Stimulated activated CD4-positive, alpha-beta T cell treated with anti-CD3 and anti-CD28 coated beads, Interleukin-15, amount 100 ng/mL, for 48 hours (primary cell): ENCODE data around the gene CFAP45.

Source experiments
- DNase-seq, 2 donors: peaks; one replicate each; pipeline ENCODE4 v3.0.0-alpha.2; 2020; ENCODE audit warnings: low read depth in 2 of 2

The CFAP45 gene

GRCh38 chr1:159900086-159900680, at the start of gene CFAP45:
TSS of gene CFAP45 (minus strand) at chr1:159900165. CDS start at chr1:159900098, 67 bp downstream.
- no peak for DNase-seq

GRCh38 chr1:159949123-159949522, 49.2 kb upstream of the CFAP45 start:
- no peak for DNase-seq

- DNase-seq = no peak
Measured at GRCh38 chr1:159947942-159948341, 48.0 kb upstream of the CFAP45 start.

GRCh38 chr1:159946242-159947187, 46.5 kb upstream of the CFAP45 start:
- no peak for DNase-seq

- peak; percentile 32 to 56 for DNase-seq
Measured at GRCh38 chr1:159945483-159946241, 45.7 kb upstream of the CFAP45 start, which contains the start of gene IGSF9. TSS of gene IGSF9 (minus strand) at chr1:159945613. CDS start at chr1:159943454, 2,159 bp downstream.

- no peak for DNase-seq
Measured at GRCh38 chr1:159944623-159945455, 44.9 kb upstream of the CFAP45 start.

GRCh38 chr1:159943908-159944622, 44.1 kb upstream of the CFAP45 start:
- no peak for DNase-seq

- DNase-seq = no peak
Measured at GRCh38 chr1:159943278-159943640, 43.3 kb upstream of the CFAP45 start.

GRCh38 chr1:159942632-159943277, 42.8 kb upstream of the CFAP45 start:
- DNase-seq = no peak

- DNase-seq = no peak
Measured at GRCh38 chr1:159941591-159942560, 41.9 kb upstream of the CFAP45 start.

- no peak for DNase-seq
Measured at GRCh38 chr1:159941141-159941540, 41.2 kb upstream of the CFAP45 start.

GRCh38 chr1:159940006-159940620, 40.1 kb upstream of the CFAP45 start:
- DNase-seq = no peak

- DNase-seq = no peak
Measured at GRCh38 chr1:159939678-159940002, 39.7 kb upstream of the CFAP45 start.

- DNase-seq = no peak
Measured at GRCh38 chr1:159938905-159939677, 39.1 kb upstream of the CFAP45 start.

- no peak for DNase-seq
Measured at GRCh38 chr1:159938211-159938852, 38.4 kb upstream of the CFAP45 start.

GRCh38 chr1:159937054-159937750, 37.2 kb upstream of the CFAP45 start:
- DNase-seq = no peak
